ENCODE results near the gene TMEM117.

TMEM117 gene

GRCh38 chr12:44114906-44115305 lies 279.0 kb downstream of the TMEM117 start:
- H3K27me3 Mint-ChIP-seq: no peaks in the 10 kb centered on the region
- H3K9me3 Mint-ChIP-seq: peaks cover 15% of the 10 kb centered on the region
- intact Hi-C loops (cut with micrococcal nuclease): no loop called here
- no peaks in the 10 kb centered on the region for H3K4me1 Mint-ChIP-seq (ENCODE audit: low read depth)
- no peaks in the 10 kb centered on the region for H3K36me3 Mint-ChIP-seq (ENCODE audit: low read depth)
- H3K4me3 Mint-ChIP-seq: no peak overlapping the region
- no peak overlapping the region for H3K27ac Mint-ChIP-seq

GRCh38 chr12:44117337-44117736 lies 281.5 kb downstream of the TMEM117 start:
- no peak overlapping the region for H3K4me3 Mint-ChIP-seq
- no peak overlapping the region for H3K27ac Mint-ChIP-seq
- intact Hi-C loops (cut with micrococcal nuclease): no loop called here
- H3K36me3 Mint-ChIP-seq (ENCODE audit: low read depth): no peaks in the 10 kb centered on the region
- H3K9me3 Mint-ChIP-seq: peaks cover 39% of the 10 kb centered on the region
- no peaks in the 10 kb centered on the region for H3K27me3 Mint-ChIP-seq
- no peaks in the 10 kb centered on the region for H3K4me1 Mint-ChIP-seq (ENCODE audit: low read depth)

- Mint-ChIP-seq H3K27me3 (no peaks in the 10 kb centered on the region), H3K27ac (no peak overlapping the region), H3K36me3 (ENCODE audit: low read depth) (no peaks in the 10 kb centered on the region), H3K4me1 (ENCODE audit: low read depth) (no peaks in the 10 kb centered on the region), H3K9me3 (peaks cover 55% of the 10 kb centered on the region), H3K4me3 (no peak overlapping the region)
- intact Hi-C loops (cut with micrococcal nuclease): no loop called here
Measured at GRCh38 chr12:44118946-44119345, 283.1 kb downstream of the TMEM117 start.

GRCh38 chr12:44126806-44127205 lies 290.9 kb downstream of the TMEM117 start:
- no peak overlapping the region for H3K27ac Mint-ChIP-seq

GRCh38 chr12:44127966-44128710 lies 292.3 kb downstream of the TMEM117 start:
- no peak overlapping the region for H3K4me3 Mint-ChIP-seq
- peaks cover 59% of the 10 kb centered on the region for H3K9me3 Mint-ChIP-seq
- H3K27me3 Mint-ChIP-seq: no peaks in the 10 kb centered on the region
- intact Hi-C loops (cut with micrococcal nuclease): no loop called here
- no peaks in the 10 kb centered on the region for H3K36me3 Mint-ChIP-seq (ENCODE audit: low read depth)
- H3K27ac Mint-ChIP-seq: no peak overlapping the region
- H3K4me1 Mint-ChIP-seq (ENCODE audit: low read depth): no peaks in the 10 kb centered on the region

More at GRCh38 chr12:44126806-44127205, 290.9 kb downstream of the TMEM117 start:
- H3K27me3 Mint-ChIP-seq: no peaks in the 10 kb centered on the region
- H3K4me3 Mint-ChIP-seq: no peak overlapping the region
- no peaks in the 10 kb centered on the region for H3K4me1 Mint-ChIP-seq (ENCODE audit: low read depth)
- no peaks in the 10 kb centered on the region for H3K36me3 Mint-ChIP-seq (ENCODE audit: low read depth)
- H3K9me3 Mint-ChIP-seq: peaks cover 59% of the 10 kb centered on the region
- intact Hi-C loops (cut with micrococcal nuclease): no loop called here

- H3K4me3 Mint-ChIP-seq: no peak overlapping the region
- H3K27ac Mint-ChIP-seq: no peak overlapping the region
- no peaks in the 10 kb centered on the region for H3K27me3 Mint-ChIP-seq
- no peaks in the 10 kb centered on the region for H3K4me1 Mint-ChIP-seq (ENCODE audit: low read depth)
- H3K9me3 Mint-ChIP-seq: peaks cover 12% of the 10 kb centered on the region
- intact Hi-C loops (cut with micrococcal nuclease): no loop called here
- no peaks in the 10 kb centered on the region for H3K36me3 Mint-ChIP-seq (ENCODE audit: low read depth)
Measured at GRCh38 chr12:44143175-44143574, 307.3 kb downstream of the TMEM117 start.

GRCh38 chr12:44148936-44149335 lies 313.1 kb downstream of the TMEM117 start:
- Mint-ChIP-seq H3K9me3 (no peaks in the 10 kb centered on the region), H3K36me3 (ENCODE audit: low read depth) (no peaks in the 10 kb centered on the region), H3K27ac (no peak overlapping the region), H3K27me3 (no peaks in the 10 kb centered on the region), H3K4me1 (ENCODE audit: low read depth) (no peaks in the 10 kb centered on the region), H3K4me3 (no peak overlapping the region)
- intact Hi-C loops (cut with micrococcal nuclease): no loop called here

GRCh38 chr12:44154128-44154527 lies 318.2 kb downstream of the TMEM117 start:
- Mint-ChIP-seq H3K4me1 (ENCODE audit: low read depth) (no peaks in the 10 kb centered on the region), H3K27me3 (no peaks in the 10 kb centered on the region), H3K4me3 (no peak overlapping the region), H3K36me3 (ENCODE audit: low read depth) (no peaks in the 10 kb centered on the region), H3K27ac (no peak overlapping the region), H3K9me3 (no peaks in the 10 kb centered on the region)
- intact Hi-C loops (cut with micrococcal nuclease): no loop called here

GRCh38 chr12:44155358-44155757 lies 319.5 kb downstream of the TMEM117 start:
- H3K36me3 Mint-ChIP-seq (ENCODE audit: low read depth): no peaks in the 10 kb centered on the region
- intact Hi-C loops (cut with micrococcal nuclease): no loop called here

GRCh38 chr12:44157359-44157758 lies 321.5 kb downstream of the TMEM117 start:
- Mint-ChIP-seq H3K9me3 (peaks cover 6% of the 10 kb centered on the region), H3K36me3 (ENCODE audit: low read depth) (no peaks in the 10 kb centered on the region), H3K27ac (no peak overlapping the region), H3K4me3 (no peak overlapping the region), H3K4me1 (ENCODE audit: low read depth) (no peaks in the 10 kb centered on the region), H3K27me3 (no peaks in the 10 kb centered on the region)
- intact Hi-C loops (cut with micrococcal nuclease): no loop called here

More at GRCh38 chr12:44155358-44155757, 319.5 kb downstream of the TMEM117 start:
- Mint-ChIP-seq H3K4me3 (no peak overlapping the region), H3K9me3 (no peaks in the 10 kb centered on the region), H3K27me3 (no peaks in the 10 kb centered on the region), H3K4me1 (ENCODE audit: low read depth) (no peaks in the 10 kb centered on the region), H3K27ac (no peak overlapping the region)

GRCh38 chr12:44158746-44159145 lies 322.9 kb downstream of the TMEM117 start:
- intact Hi-C loops (cut with micrococcal nuclease): no loop called here
- Mint-ChIP-seq H3K4me3 (no peak overlapping the region), H3K36me3 (ENCODE audit: low read depth) (no peaks in the 10 kb centered on the region), H3K4me1 (ENCODE audit: low read depth) (no peaks in the 10 kb centered on the region), H3K9me3 (peaks cover 8% of the 10 kb centered on the region), H3K27ac (no peak overlapping the region), H3K27me3 (no peaks in the 10 kb centered on the region)

- intact Hi-C loops (cut with micrococcal nuclease): no loop called here
- no peak overlapping the region for H3K4me3 Mint-ChIP-seq
Measured at GRCh38 chr12:44159216-44159615, 323.3 kb downstream of the TMEM117 start.

GRCh38 chr12:44159862-44160261 lies 324.0 kb downstream of the TMEM117 start:
- Mint-ChIP-seq H3K4me1 (ENCODE audit: low read depth) (no peaks in the 10 kb centered on the region), H3K9me3 (peaks cover 16% of the 10 kb centered on the region), H3K4me3 (no peak overlapping the region), H3K27ac (no peak overlapping the region), H3K36me3 (ENCODE audit: low read depth) (no peaks in the 10 kb centered on the region), H3K27me3 (no peaks in the 10 kb centered on the region)
- intact Hi-C loops (cut with micrococcal nuclease): no loop called here

More at GRCh38 chr12:44159216-44159615, 323.3 kb downstream of the TMEM117 start:
- H3K27me3 Mint-ChIP-seq: no peaks in the 10 kb centered on the region
- peaks cover 10% of the 10 kb centered on the region for H3K9me3 Mint-ChIP-seq
- no peaks in the 10 kb centered on the region for H3K36me3 Mint-ChIP-seq (ENCODE audit: low read depth)
- no peak overlapping the region for H3K27ac Mint-ChIP-seq
- no peaks in the 10 kb centered on the region for H3K4me1 Mint-ChIP-seq (ENCODE audit: low read depth)

GRCh38 chr12:44162961-44163360 lies 327.1 kb downstream of the TMEM117 start:
- H3K27ac Mint-ChIP-seq: no peak overlapping the region
- H3K4me1 Mint-ChIP-seq (ENCODE audit: low read depth): no peaks in the 10 kb centered on the region
- no peaks in the 10 kb centered on the region for H3K36me3 Mint-ChIP-seq (ENCODE audit: low read depth)
- intact Hi-C loops (cut with micrococcal nuclease): no loop called here
- H3K4me3 Mint-ChIP-seq: no peak overlapping the region
- peaks cover 28% of the 10 kb centered on the region for H3K9me3 Mint-ChIP-seq
- no peaks in the 10 kb centered on the region for H3K27me3 Mint-ChIP-seq

- intact Hi-C loops (cut with micrococcal nuclease): no loop called here
- Mint-ChIP-seq H3K27me3 (no peaks in the 10 kb centered on the region), H3K36me3 (ENCODE audit: low read depth) (no peaks in the 10 kb centered on the region), H3K9me3 (peaks cover 24% of the 10 kb centered on the region), H3K4me1 (ENCODE audit: low read depth) (no peaks in the 10 kb centered on the region), H3K4me3 (no peak overlapping the region), H3K27ac (no peak overlapping the region)
Measured at GRCh38 chr12:44174053-44174452, 338.2 kb downstream of the TMEM117 start.

Data from dendritic cell treated with granulocyte-macrophage colony-stimulating factor and Interleukin-4, amounts not matched to agents 40 ng/mL and 50 ng/mL, for 4 days (primary cell).